ENCODE results near the gene ALDOB. TPM values are rescaled to one million over a fixed set of nuclear protein-coding genes. Genes with fewer than 3 reads are reported as not detected.

Gene ALDOB
- total RNA-seq, 1 donor, result not detected

DNA sequence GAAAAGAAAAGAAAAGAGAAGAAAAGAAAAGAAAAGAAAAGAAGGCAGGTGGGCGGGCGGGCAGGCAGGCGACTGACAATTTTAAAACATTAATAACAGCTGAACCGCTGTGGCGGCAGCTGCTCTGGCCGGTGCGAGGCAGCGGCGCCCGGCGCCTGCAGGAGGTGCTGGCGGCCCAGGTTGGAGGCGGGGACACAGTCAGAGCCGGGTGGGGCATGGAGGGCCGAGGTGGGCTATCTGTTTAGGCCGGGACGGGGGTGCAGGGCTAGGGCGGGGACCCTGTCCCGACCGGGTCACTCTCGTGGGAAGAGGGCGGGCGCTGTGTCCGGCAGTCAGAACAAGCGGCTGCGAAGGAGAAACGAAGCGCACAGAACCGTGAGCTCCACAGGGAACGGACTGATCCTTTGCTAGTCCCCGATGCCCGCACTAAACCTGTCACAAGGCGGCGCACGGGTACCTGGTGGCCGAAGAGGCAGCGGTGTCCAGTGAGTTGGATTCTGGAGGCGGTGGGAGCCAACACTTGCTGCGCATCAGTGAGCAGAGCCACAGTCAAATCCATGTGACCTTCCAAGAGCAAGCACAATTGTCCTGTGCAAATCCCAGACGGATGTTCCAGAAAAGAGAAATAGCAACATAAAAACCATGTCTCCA lies 13.6 kb upstream of the ALDOB start:
- peak; percentile 48 for DNase-seq (ENCODE audit: low read depth)
- TF ChIP-seq, protein P1, sequence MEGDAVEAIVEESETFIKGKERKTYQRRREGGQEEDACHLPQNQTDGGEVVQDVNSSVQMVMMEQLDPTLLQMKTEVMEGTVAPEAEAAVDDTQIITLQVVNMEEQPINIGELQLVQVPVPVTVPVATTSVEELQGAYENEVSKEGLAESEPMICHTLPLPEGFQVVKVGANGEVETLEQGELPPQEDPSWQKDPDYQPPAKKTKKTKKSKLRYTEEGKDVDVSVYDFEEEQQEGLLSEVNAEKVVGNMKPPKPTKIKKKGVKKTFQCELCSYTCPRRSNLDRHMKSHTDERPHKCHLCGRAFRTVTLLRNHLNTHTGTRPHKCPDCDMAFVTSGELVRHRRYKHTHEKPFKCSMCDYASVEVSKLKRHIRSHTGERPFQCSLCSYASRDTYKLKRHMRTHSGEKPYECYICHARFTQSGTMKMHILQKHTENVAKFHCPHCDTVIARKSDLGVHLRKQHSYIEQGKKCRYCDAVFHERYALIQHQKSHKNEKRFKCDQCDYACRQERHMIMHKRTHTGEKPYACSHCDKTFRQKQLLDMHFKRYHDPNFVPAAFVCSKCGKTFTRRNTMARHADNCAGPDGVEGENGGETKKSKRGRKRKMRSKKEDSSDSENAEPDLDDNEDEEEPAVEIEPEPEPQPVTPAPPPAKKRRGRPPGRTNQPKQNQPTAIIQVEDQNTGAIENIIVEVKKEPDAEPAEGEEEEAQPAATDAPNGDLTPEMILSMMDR (IDR thresholded peaks at IDR 0.05; ENCODE audit: insufficient read depth, low read depth, low read length), result peak; percentile 69
- H3K4me3 ChIP-seq (ENCODE audit: low read depth, low read length), result peak overlapping the region; percentile 64

DNA sequence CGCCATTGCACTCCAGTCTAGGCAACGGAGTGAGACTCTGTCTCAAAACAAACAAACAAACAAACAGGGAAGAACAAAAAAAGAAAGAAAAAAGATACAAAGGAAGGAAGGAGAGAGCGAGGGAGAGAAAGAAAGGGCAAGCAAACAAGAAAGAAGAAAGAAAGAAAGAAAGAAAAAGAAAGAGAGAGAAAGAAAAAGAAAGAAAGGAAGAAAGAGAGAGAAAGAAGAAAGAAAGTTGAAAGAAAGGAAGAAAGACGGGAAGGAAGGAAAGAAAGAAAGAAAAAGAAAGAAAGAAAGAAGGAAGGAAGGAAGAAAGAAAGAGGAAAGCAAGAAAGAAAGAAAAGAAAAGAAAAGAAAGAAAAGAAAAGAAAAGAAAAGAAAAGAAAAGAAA lies 13.1 kb upstream of the ALDOB start:
- DNase-seq (ENCODE audit: low read depth), result no peak
- H3K4me3 ChIP-seq (ENCODE audit: low read depth, low read length), result no peak overlapping the region
- TF ChIP-seq, protein P1 (IDR thresholded peaks at IDR 0.05; ENCODE audit: insufficient read depth, low read depth, low read length), result no peak

DNA sequence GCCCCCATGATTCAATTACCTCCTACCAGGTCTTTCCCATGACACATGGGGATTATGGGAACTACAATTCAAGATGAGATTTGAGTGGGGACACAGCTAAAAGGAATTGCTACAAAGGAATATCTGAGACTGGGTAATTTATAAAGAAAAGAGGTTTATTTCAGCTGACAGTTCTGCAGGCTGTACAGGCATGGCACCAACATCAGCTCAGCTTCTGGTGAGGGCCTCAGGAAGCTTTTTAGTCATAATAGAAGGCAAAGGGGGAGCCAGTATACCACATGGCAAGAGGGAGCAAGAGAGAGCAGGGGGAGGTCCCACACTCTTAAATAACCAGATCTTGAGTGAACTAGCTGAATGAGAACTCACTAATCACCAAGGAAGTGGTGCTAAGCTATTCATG lies 11.2 kb upstream of the ALDOB start:
- TF ChIP-seq, protein P1 (IDR thresholded peaks at IDR 0.05; ENCODE audit: insufficient read depth, low read depth, low read length), result no peak
- DNase-seq (ENCODE audit: low read depth), result no peak
- no peak overlapping the region for H3K4me3 ChIP-seq (ENCODE audit: low read depth, low read length)

DNA sequence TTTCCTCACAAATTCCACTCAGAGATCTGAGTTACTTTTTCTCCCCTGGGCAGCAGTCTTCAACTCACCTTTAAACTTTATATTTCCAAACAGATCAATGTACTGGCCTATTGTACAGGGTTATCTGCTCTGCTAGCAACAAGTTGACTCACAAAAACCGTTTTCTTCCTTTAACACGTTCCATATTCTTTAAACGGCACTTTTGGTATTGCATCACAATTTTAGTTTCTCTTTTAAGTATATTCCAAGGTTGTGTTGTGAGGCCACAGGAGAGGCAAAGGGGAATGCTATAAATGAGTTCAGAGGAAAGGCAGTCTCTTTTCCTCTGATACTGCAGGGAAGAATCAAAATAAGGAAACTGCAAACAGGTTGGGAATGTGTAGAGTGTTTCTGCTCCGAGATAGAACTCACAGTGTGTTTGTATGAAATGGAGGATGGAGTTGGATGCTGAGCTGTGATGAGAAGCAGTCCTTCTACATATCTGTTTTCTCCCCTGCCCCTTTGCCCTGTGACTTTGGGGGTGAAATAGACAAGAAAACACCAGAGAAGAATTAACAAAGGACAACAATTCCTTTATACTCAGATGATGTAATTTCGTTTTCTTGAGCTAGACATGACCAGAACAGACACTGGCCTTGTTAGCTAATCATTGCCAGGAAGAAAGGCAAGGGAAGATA lies 9.9 kb upstream of the ALDOB start:
- DNase-seq (ENCODE audit: low read depth), result peak; percentile 63
- H3K4me3 ChIP-seq (ENCODE audit: low read depth, low read length), result peak overlapping the region; percentile 37
- TF ChIP-seq, protein P1 (IDR thresholded peaks at IDR 0.05; ENCODE audit: insufficient read depth, low read depth, low read length), result no peak

DNA sequence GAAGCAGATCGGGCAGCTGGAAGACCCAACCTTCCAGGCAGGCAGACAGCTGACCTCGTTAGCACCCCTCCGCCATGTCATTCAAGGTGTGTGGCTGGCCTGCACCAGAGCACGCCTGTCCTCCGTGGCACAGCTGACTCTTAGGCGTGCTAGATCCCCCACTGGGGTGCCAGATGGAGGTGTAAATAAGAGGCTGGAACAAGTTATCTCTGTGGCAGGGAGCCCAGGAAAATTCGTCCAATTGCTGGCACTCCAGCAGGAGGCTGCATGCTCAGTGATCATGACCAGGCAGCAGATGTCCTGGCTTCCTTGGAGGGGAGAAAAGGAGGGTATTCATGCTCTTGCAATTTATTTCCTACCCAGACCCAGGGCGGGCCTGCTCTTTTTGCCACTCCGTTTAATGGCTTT lies 7.8 kb upstream of the ALDOB start:
- DNase-seq (ENCODE audit: low read depth), result no peak
- H3K4me3 ChIP-seq (ENCODE audit: low read depth, low read length), result no peak overlapping the region
- TF ChIP-seq, protein P1 (IDR thresholded peaks at IDR 0.05; ENCODE audit: insufficient read depth, low read depth, low read length), result no peak

DNA sequence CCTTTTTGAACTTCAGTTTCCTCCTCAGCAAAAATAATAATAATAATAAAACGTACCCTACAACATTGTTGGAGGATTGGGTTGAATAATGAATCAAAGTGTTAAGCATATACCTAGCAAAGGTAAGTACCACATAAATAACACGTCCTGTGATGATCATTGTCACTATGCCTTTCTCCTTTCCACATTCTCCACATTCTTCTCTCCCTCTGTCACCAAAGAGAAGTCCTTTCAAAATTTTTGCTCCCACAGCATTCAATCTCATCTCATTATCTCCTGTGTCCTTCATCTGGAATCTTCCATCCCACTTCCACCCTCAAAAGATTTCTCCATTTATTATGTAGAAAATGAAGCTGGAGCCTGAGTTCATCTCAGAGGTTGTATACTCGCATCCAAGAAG lies 7.2 kb upstream of the ALDOB start:
- TF ChIP-seq, protein P1 (IDR thresholded peaks at IDR 0.05; ENCODE audit: insufficient read depth, low read depth, low read length), result no peak

More for the DNA sequence above, 7.2 kb upstream of the ALDOB start:
- no peak for DNase-seq (ENCODE audit: low read depth)
- no peak overlapping the region for H3K4me3 ChIP-seq (ENCODE audit: low read depth, low read length)
